NCI-H187 treated with DMSO at 0.1 percent for 48 hours (cell line): ENCODE measurements around the gene PYGB.

Source experiments
- DNase-seq: peaks from one replicate; lab custom pipeline; 2025; lab: John Stamatoyannopoulos, UW

PYGB gene

GRCh38 chr20:25283221-25283951 lies 35.5 kb downstream of the PYGB start:
- no peak for DNase-seq

GRCh38 chr20:25284131-25284601 lies 36.3 kb downstream of the PYGB start:
- no peak for DNase-seq

- no peak for DNase-seq
Observed at GRCh38 chr20:25285091-25285647, 37.3 kb downstream of the PYGB start.

- no peak for DNase-seq
Observed at GRCh38 chr20:25285856-25286798, 38.2 kb downstream of the PYGB start.

- no peak for DNase-seq
Observed at GRCh38 chr20:25286917-25287316, 39.0 kb downstream of the PYGB start.

GRCh38 chr20:25287631-25288290 lies 39.9 kb downstream of the PYGB start:
- DNase-seq: no peak

GRCh38 chr20:25288291-25289181 lies 40.7 kb downstream of the PYGB start:
- DNase-seq: no peak

GRCh38 chr20:25289886-25290597 lies 42.2 kb downstream of the PYGB start:
- no peak for DNase-seq

- DNase-seq: no peak
Observed at GRCh38 chr20:25290646-25291431, 43.0 kb downstream of the PYGB start.

GRCh38 chr20:25291432-25292133 lies 43.7 kb downstream of the PYGB start:
- DNase-seq: no peak

GRCh38 chr20:25292176-25292891 lies 44.4 kb downstream of the PYGB start:
- no peak for DNase-seq

GRCh38 chr20:25293507-25293906 lies 45.6 kb downstream of the PYGB start:
- no peak for DNase-seq

- DNase-seq: no peak
Observed at GRCh38 chr20:25293910-25294458, 46.1 kb downstream of the PYGB start.

- DNase-seq: no peak
Observed at GRCh38 chr20:25294459-25295385, 46.8 kb downstream of the PYGB start.

- DNase-seq: no peak
Observed at GRCh38 chr20:25295386-25296093, 47.7 kb downstream of the PYGB start.
